ENCODE results near the gene NHSL1.

Gene NHSL1

DNA sequence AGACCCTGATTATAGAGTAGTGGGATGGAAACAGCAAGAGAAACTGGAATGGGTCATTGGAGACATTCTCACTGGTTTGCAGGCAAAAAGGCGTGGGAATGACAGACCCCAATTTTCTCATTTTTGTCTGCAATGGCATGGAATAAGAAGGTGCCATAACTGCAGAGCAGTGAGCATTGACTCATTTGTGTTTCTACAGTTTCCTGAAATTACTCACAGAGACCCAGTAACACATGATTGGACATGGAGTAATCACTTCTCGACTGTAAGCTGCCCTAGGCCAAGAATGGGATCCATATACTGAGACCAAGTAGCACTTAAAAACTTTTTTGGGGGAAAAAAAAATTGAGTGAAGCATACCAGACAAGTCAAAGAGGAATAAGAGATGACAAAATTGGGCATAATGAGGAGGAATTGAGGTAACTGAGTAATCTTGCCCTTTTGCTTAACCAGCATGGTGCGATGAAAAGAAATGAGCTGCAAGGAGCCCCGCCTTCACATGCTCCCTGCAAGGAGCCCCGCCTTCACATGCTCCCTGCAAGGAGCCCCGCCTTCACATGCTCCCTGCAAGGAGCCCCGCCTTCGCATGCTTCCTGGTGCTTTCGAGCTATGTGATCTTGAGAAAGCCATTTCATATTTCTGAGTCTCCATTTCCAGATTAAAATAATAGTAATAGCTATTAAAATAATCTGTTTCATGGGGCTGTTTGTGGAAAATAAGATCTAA lies 44.1 kb downstream of the NHSL1 start:
- no peak for DNase-seq (ENCODE audit: low read depth)
- H3K9me3 ChIP-seq (ENCODE audit: control insufficient read depth, low read length) = no peaks in the 10 kb centered on the region
- H3K36me3 ChIP-seq (ENCODE audit: control insufficient read depth, insufficient read depth, low read length, severe bottlenecking) = no peaks in the 10 kb centered on the region
- no peak overlapping the region for H3K9ac ChIP-seq (ENCODE audit: low read length)
- H3K4me1 ChIP-seq (ENCODE audit: control insufficient read depth, insufficient read depth, low read length) = peaks cover 4% of the 10 kb centered on the region
- no peaks in the 10 kb centered on the region for H3K27me3 ChIP-seq (replicated peaks; ENCODE audit: control insufficient read depth, insufficient read depth, low read length)
- no peak overlapping the region for H3K4me3 ChIP-seq (ENCODE audit: low read length)

GRCh38 chr6:138451043-138451442 lies 48.3 kb downstream of the NHSL1 start:
- H3K9me3 ChIP-seq (ENCODE audit: control insufficient read depth, low read length) = no peaks in the 10 kb centered on the region
- no peaks in the 10 kb centered on the region for H3K27me3 ChIP-seq (replicated peaks; ENCODE audit: control insufficient read depth, insufficient read depth, low read length)
- H3K4me1 ChIP-seq (ENCODE audit: control insufficient read depth, insufficient read depth, low read length) = peaks cover 2% of the 10 kb centered on the region
- no peak overlapping the region for H3K4me3 ChIP-seq (ENCODE audit: low read length)
- no peak overlapping the region for H3K9ac ChIP-seq (ENCODE audit: low read length)
- DNase-seq (ENCODE audit: low read depth) = no peak
- H3K36me3 ChIP-seq (ENCODE audit: control insufficient read depth, insufficient read depth, low read length, severe bottlenecking) = peaks cover 4% of the 10 kb centered on the region

- no peak for DNase-seq (ENCODE audit: low read depth)
- H3K4me3 ChIP-seq (ENCODE audit: low read length) = no peak overlapping the region
- H3K9ac ChIP-seq (ENCODE audit: low read length) = no peak overlapping the region
- H3K4me1 ChIP-seq (ENCODE audit: control insufficient read depth, insufficient read depth, low read length) = no peaks in the 10 kb centered on the region
- H3K36me3 ChIP-seq (ENCODE audit: control insufficient read depth, insufficient read depth, low read length, severe bottlenecking) = peaks cover 4% of the 10 kb centered on the region
- H3K9me3 ChIP-seq (ENCODE audit: control insufficient read depth, low read length) = no peaks in the 10 kb centered on the region
- no peaks in the 10 kb centered on the region for H3K27me3 ChIP-seq (replicated peaks; ENCODE audit: control insufficient read depth, insufficient read depth, low read length)
These were observed 48.8 kb downstream of the NHSL1 start for GRCh38 chr6:138450445-138450844.

- Histone ChIP-seq H3K27me3 (replicated peaks; ENCODE audit: control insufficient read depth, insufficient read depth, low read length) (no peaks in the 10 kb centered on the region), H3K36me3 (ENCODE audit: control insufficient read depth, insufficient read depth, low read length, severe bottlenecking) (peaks cover 10% of the 10 kb centered on the region), H3K9ac (ENCODE audit: low read length) (no peak overlapping the region), H3K4me1 (ENCODE audit: control insufficient read depth, insufficient read depth, low read length) (no peaks in the 10 kb centered on the region), H3K9me3 (ENCODE audit: control insufficient read depth, low read length) (no peaks in the 10 kb centered on the region), H3K4me3 (ENCODE audit: low read length) (no peak overlapping the region)
- no peak for DNase-seq (ENCODE audit: low read depth)
These were observed 52.5 kb downstream of the NHSL1 start for GRCh38 chr6:138446821-138447220.

GRCh38 chr6:138443979-138444378 lies 55.3 kb downstream of the NHSL1 start:
- no peaks in the 10 kb centered on the region for H3K4me1 ChIP-seq (ENCODE audit: control insufficient read depth, insufficient read depth, low read length)
- DNase-seq (ENCODE audit: low read depth) = no peak
- H3K9ac ChIP-seq (ENCODE audit: low read length) = no peak overlapping the region
- no peak overlapping the region for H3K4me3 ChIP-seq (ENCODE audit: low read length)
- no peaks in the 10 kb centered on the region for H3K9me3 ChIP-seq (ENCODE audit: control insufficient read depth, low read length)
- H3K36me3 ChIP-seq (ENCODE audit: control insufficient read depth, insufficient read depth, low read length, severe bottlenecking) = peaks cover 16% of the 10 kb centered on the region
- no peaks in the 10 kb centered on the region for H3K27me3 ChIP-seq (replicated peaks; ENCODE audit: control insufficient read depth, insufficient read depth, low read length)

GRCh38 chr6:138442663-138443062 lies 56.6 kb downstream of the NHSL1 start:
- Histone ChIP-seq H3K4me3 (ENCODE audit: low read length) (no peak overlapping the region), H3K36me3 (ENCODE audit: control insufficient read depth, insufficient read depth, low read length, severe bottlenecking) (peaks cover 18% of the 10 kb centered on the region), H3K9me3 (ENCODE audit: control insufficient read depth, low read length) (no peaks in the 10 kb centered on the region), H3K4me1 (ENCODE audit: control insufficient read depth, insufficient read depth, low read length) (no peaks in the 10 kb centered on the region), H3K9ac (ENCODE audit: low read length) (no peak overlapping the region), H3K27me3 (replicated peaks; ENCODE audit: control insufficient read depth, insufficient read depth, low read length) (no peaks in the 10 kb centered on the region)
- DNase-seq (ENCODE audit: low read depth) = no peak

- H3K9me3 ChIP-seq (ENCODE audit: control insufficient read depth, low read length) = no peaks in the 10 kb centered on the region
- H3K27me3 ChIP-seq (replicated peaks; ENCODE audit: control insufficient read depth, insufficient read depth, low read length) = no peaks in the 10 kb centered on the region
- H3K4me3 ChIP-seq (ENCODE audit: low read length) = no peak overlapping the region
- no peak overlapping the region for H3K9ac ChIP-seq (ENCODE audit: low read length)
- no peak for DNase-seq (ENCODE audit: low read depth)
- H3K36me3 ChIP-seq (ENCODE audit: control insufficient read depth, insufficient read depth, low read length, severe bottlenecking) = peaks cover 20% of the 10 kb centered on the region
- H3K4me1 ChIP-seq (ENCODE audit: control insufficient read depth, insufficient read depth, low read length) = no peaks in the 10 kb centered on the region
These were observed 57.3 kb downstream of the NHSL1 start for GRCh38 chr6:138441965-138442364.

GRCh38 chr6:138440758-138441357 lies 58.4 kb downstream of the NHSL1 start:
- Histone ChIP-seq H3K9ac (ENCODE audit: low read length) (no peak overlapping the region), H3K27me3 (replicated peaks; ENCODE audit: control insufficient read depth, insufficient read depth, low read length) (no peaks in the 10 kb centered on the region), H3K4me3 (ENCODE audit: low read length) (no peak overlapping the region), H3K36me3 (ENCODE audit: control insufficient read depth, insufficient read depth, low read length, severe bottlenecking) (peaks cover 16% of the 10 kb centered on the region), H3K9me3 (ENCODE audit: control insufficient read depth, low read length) (no peaks in the 10 kb centered on the region), H3K4me1 (ENCODE audit: control insufficient read depth, insufficient read depth, low read length) (no peaks in the 10 kb centered on the region)
- no peak for DNase-seq (ENCODE audit: low read depth)

- H3K4me1 ChIP-seq (ENCODE audit: control insufficient read depth, insufficient read depth, low read length) = no peaks in the 10 kb centered on the region
- peaks cover 18% of the 10 kb centered on the region for H3K36me3 ChIP-seq (ENCODE audit: control insufficient read depth, insufficient read depth, low read length, severe bottlenecking)
- no peaks in the 10 kb centered on the region for H3K27me3 ChIP-seq (replicated peaks; ENCODE audit: control insufficient read depth, insufficient read depth, low read length)
- H3K9me3 ChIP-seq (ENCODE audit: control insufficient read depth, low read length) = no peaks in the 10 kb centered on the region
- H3K9ac ChIP-seq (ENCODE audit: low read length) = no peak overlapping the region
- no peak for DNase-seq (ENCODE audit: low read depth)
- H3K4me3 ChIP-seq (ENCODE audit: low read length) = no peak overlapping the region
These were observed 59.0 kb downstream of the NHSL1 start for GRCh38 chr6:138440296-138440695.

- H3K9ac ChIP-seq (ENCODE audit: low read length) = no peak overlapping the region
- no peaks in the 10 kb centered on the region for H3K9me3 ChIP-seq (ENCODE audit: control insufficient read depth, low read length)
- peaks cover 18% of the 10 kb centered on the region for H3K36me3 ChIP-seq (ENCODE audit: control insufficient read depth, insufficient read depth, low read length, severe bottlenecking)
- no peaks in the 10 kb centered on the region for H3K4me1 ChIP-seq (ENCODE audit: control insufficient read depth, insufficient read depth, low read length)
- no peak for DNase-seq (ENCODE audit: low read depth)
- no peak overlapping the region for H3K4me3 ChIP-seq (ENCODE audit: low read length)
- H3K27me3 ChIP-seq (replicated peaks; ENCODE audit: control insufficient read depth, insufficient read depth, low read length) = no peaks in the 10 kb centered on the region
These were observed 59.7 kb downstream of the NHSL1 start for GRCh38 chr6:138439546-138439945.

GRCh38 chr6:138434925-138435324 lies 64.4 kb downstream of the NHSL1 start:
- Histone ChIP-seq H3K9ac (ENCODE audit: low read length) (no peak overlapping the region), H3K27me3 (replicated peaks; ENCODE audit: control insufficient read depth, insufficient read depth, low read length) (no peaks in the 10 kb centered on the region), H3K36me3 (ENCODE audit: control insufficient read depth, insufficient read depth, low read length, severe bottlenecking) (peaks cover 26% of the 10 kb centered on the region), H3K4me3 (ENCODE audit: low read length) (no peak overlapping the region), H3K4me1 (ENCODE audit: control insufficient read depth, insufficient read depth, low read length) (no peaks in the 10 kb centered on the region), H3K9me3 (ENCODE audit: control insufficient read depth, low read length) (no peaks in the 10 kb centered on the region)
- DNase-seq (ENCODE audit: low read depth) = no peak

- Histone ChIP-seq H3K36me3 (ENCODE audit: control insufficient read depth, insufficient read depth, low read length, severe bottlenecking) (peaks cover 26% of the 10 kb centered on the region), H3K9me3 (ENCODE audit: control insufficient read depth, low read length) (no peaks in the 10 kb centered on the region), H3K4me1 (ENCODE audit: control insufficient read depth, insufficient read depth, low read length) (peaks cover 3% of the 10 kb centered on the region), H3K4me3 (ENCODE audit: low read length) (no peak overlapping the region), H3K9ac (ENCODE audit: low read length) (no peak overlapping the region), H3K27me3 (replicated peaks; ENCODE audit: control insufficient read depth, insufficient read depth, low read length) (no peaks in the 10 kb centered on the region)
- DNase-seq (ENCODE audit: low read depth) = no peak
These were observed 65.2 kb downstream of the NHSL1 start for GRCh38 chr6:138434096-138434495.

Data from adipocyte (in vitro differentiated cells).